GM23338 (cell line): ENCODE results near the gene ALOX12. TPM values are rescaled to one million over a fixed set of nuclear protein-coding genes. Genes with fewer than 3 reads are reported as not detected.

ENCODE experiments used
- ATAC-seq: fragments of 200-7000 bp; cut with Tn5 transposase; 3 replicates; pipeline ENCODE4 v1.9.1; 2020
- DNase-seq: peaks from one replicate; pipeline ENCODE4 v3.0.0-alpha.2; 2015; ENCODE audit warnings: low spot score
- H2AFZ ChIP-seq: fragments of 200-600 bp; sonication (generic); 2 replicates; pipeline ENCODE4 v1.8.0; 2016; ENCODE audit warnings: antibody characterized with exemption, mild to moderate bottlenecking, moderate library complexity
- H3F3A ChIP-seq: fragments of 200-600 bp; sonication (generic); replicated peaks from 2 replicates; pipeline ENCODE4 v1.8.0; 2017; ENCODE audit warnings: antibody characterized with exemption, mixed run types, low read depth
- H3K27ac ChIP-seq: fragments of 200-600 bp; sonication (generic); 2 replicates; pipeline ENCODE4 v1.6.1; 2016; ENCODE audit warnings: low read depth
- H3K27me3 ChIP-seq: fragments of 200-600 bp; sonication (generic); 2 replicates; pipeline ENCODE4 v1.8.0; 2016; ENCODE audit warnings: mild to moderate bottlenecking, mixed run types, moderate library complexity; ENCODE audit not compliant: insufficient read depth
- H3K36me3 ChIP-seq: fragments of 200-600 bp; sonication (generic); 2 replicates; pipeline ENCODE4 v1.8.0; 2016; ENCODE audit warnings: mild to moderate bottlenecking; ENCODE audit not compliant: insufficient read depth
- H3K4me1 ChIP-seq: fragments of 200-600 bp; sonication (generic); 2 replicates; pipeline ENCODE4 v1.8.0; 2016; ENCODE audit warnings: mild to moderate bottlenecking, moderate library complexity; ENCODE audit not compliant: insufficient read depth
- H3K4me2 ChIP-seq: fragments of 200-600 bp; sonication (generic); 2 replicates; pipeline ENCODE4 v1.7.1; 2017; ENCODE audit warnings: mixed run types
- H3K4me3 ChIP-seq: fragments of 200-600 bp; sonication (generic); 2 replicates; pipeline ENCODE4 v1.6.1; 2016; ENCODE audit warnings: mixed run types
- H3K79me2 ChIP-seq: fragments of 200-600 bp; sonication (generic); replicated peaks from 2 replicates; pipeline ENCODE4 v1.8.0; 2017; ENCODE audit warnings: mild to moderate bottlenecking; ENCODE audit not compliant: insufficient read depth
- H3K9me2 ChIP-seq: fragments of 200-600 bp; sonication (generic); 2 replicates; pipeline ENCODE4 v1.8.0; 2017; ENCODE audit not compliant: insufficient read depth
- H4K20me1 ChIP-seq: fragments of 200-600 bp; sonication (generic); replicated peaks from 2 replicates; pipeline ENCODE4 v1.8.0; 2017; ENCODE audit warnings: mild to moderate bottlenecking; ENCODE audit not compliant: insufficient read depth
- H3K27ac Mint-ChIP-seq: 2 replicates; pipeline ENCODE4 v1.8.0; 2020; ENCODE audit warnings: inconsistent platforms, mild to moderate bottlenecking, moderate library complexity, mixed read lengths
- H3K27me3 Mint-ChIP-seq: 3 replicates; pipeline ENCODE4 v1.8.0; 2022; ENCODE audit warnings: low read depth, mild to moderate bottlenecking, moderate library complexity, mixed read lengths, inconsistent platforms; ENCODE audit not compliant: insufficient read depth, poor library complexity
- H3K36me3 Mint-ChIP-seq: 3 replicates; pipeline ENCODE4 v1.8.0; 2021; ENCODE audit warnings: low read depth, mild to moderate bottlenecking, inconsistent platforms, moderate library complexity, mixed read lengths
- H3K4me1 Mint-ChIP-seq: 3 replicates; pipeline ENCODE4 v1.8.0; 2020; ENCODE audit warnings: mild to moderate bottlenecking, inconsistent platforms, mixed read lengths
- H3K4me3 Mint-ChIP-seq: 3 replicates; pipeline ENCODE4 v1.8.0; 2021; ENCODE audit warnings: moderate library complexity, mild to moderate bottlenecking, inconsistent platforms, mixed read lengths
- H3K9me3 Mint-ChIP-seq: 3 replicates; pipeline ENCODE4 v1.8.0; 2020; ENCODE audit warnings: moderate library complexity, mild to moderate bottlenecking, inconsistent platforms, mixed read lengths
- CREB1 ChIP-seq: fragments of 250-450 bp; sonication (Bioruptor Pico); IDR thresholded peaks from 2 replicates; pipeline ENCODE4 v1.5.0; 2020; ENCODE audit warnings: low read depth, mild to moderate bottlenecking, moderate library complexity
- EZH2 ChIP-seq: fragments of 200-600 bp; sonication (generic); IDR thresholded peaks from one replicate; pipeline ENCODE4 v1.8.0; 2017; ENCODE audit warnings: antibody characterized with exemption, mild to moderate bottlenecking, low read depth; ENCODE audit not compliant: unreplicated experiment
- EZH2phosphoT487 ChIP-seq: fragments of 200-600 bp; sonication (generic); IDR thresholded peaks from one replicate; pipeline ENCODE4 v1.8.1; 2018; ENCODE audit warnings: antibody characterized with exemption; ENCODE audit not compliant: unreplicated experiment
- JUNB ChIP-seq: IDR thresholded peaks from one replicate; pipeline ENCODE4 v1.6.1; 2016; ENCODE audit warnings: antibody characterized with exemption; ENCODE audit not compliant: unreplicated experiment
- NANOG ChIP-seq: IDR thresholded peaks from 2 replicates; pipeline ENCODE4 v1.6.1; 2016; ENCODE audit warnings: antibody characterized with exemption, borderline replicate concordance
- POLR2AphosphoS5 ChIP-seq: IDR thresholded peaks from 2 replicates; pipeline ENCODE4 v1.6.1; 2016; ENCODE audit warnings: antibody characterized with exemption, low read depth
- STAT1 ChIP-seq: IDR thresholded peaks from one replicate; pipeline ENCODE4 v1.6.1; 2016; ENCODE audit warnings: antibody characterized with exemption; ENCODE audit not compliant: unreplicated experiment
- ZNF114 ChIP-seq: fragments of 250-450 bp; sonication (Bioruptor Pico); IDR thresholded peaks from 2 replicates; pipeline ENCODE4 v1.5.0; 2020; ENCODE audit warnings: mild to moderate bottlenecking, moderate library complexity
- polyA plus RNA-seq: library from polyadenylated mRNA; unstranded; fragments of >200 nt; fragmentation: Nextera tagmentation; extraction: Ambion mirVana; gene quantifications from 2 replicates; pipeline ENCODE4 v1.2.1, GENCODE V29; 2016
- total RNA-seq: library from RNA; depleted of rRNA; stranded (reverse); fragments of >200 nt; shearing (Covaris generic); gene quantifications from 2 replicates; pipeline ENCODE4 v1.2.3, GENCODE V29; 2014
- TF ChIP-seq, protein P1 (sequence below): IDR thresholded peaks from one replicate; pipeline ENCODE4 v1.6.1; 2018; ENCODE audit warnings: antibody characterized with exemption; ENCODE audit not compliant: unreplicated experiment
- TF ChIP-seq, protein P2 (sequence below): IDR thresholded peaks from 2 replicates; pipeline ENCODE4 v1.6.1; 2016; ENCODE audit warnings: antibody characterized with exemption
- TF ChIP-seq, protein P3 (sequence below), 2 experiments: fragments of 200-600 bp in 1 of 2; sonication (generic) in 1 of 2; conservative IDR thresholded peaks; 2 replicates each; pipeline versions ENCODE4 v1.5.1 to v1.6.1; 2016 to 2017; ENCODE audit warnings: antibody characterized with exemption in 2 of 2, low read depth in 2 of 2, mild to moderate bottlenecking in 2 of 2, moderate library complexity in 1 of 2

Gene ALOX12
- total and polyA plus RNA-seq, 2 experiments from 2014 or later = 1.2 to 1.8 TPM

- no peaks in the 10 kb centered on the region for H3K4me1 ChIP-seq
- no peak overlapping the region; the same call in 1 of the 2 replicates for H3K27ac ChIP-seq
- H3K27me3 ChIP-seq = no peaks in the 10 kb centered on the region
- DNase-seq (no peak), ATAC-seq (no peak)
- H3K27ac Mint-ChIP-seq = no peak overlapping the region
- no peak overlapping the region for H3K4me3 ChIP-seq
- no peaks in the 10 kb centered on the region for H3K36me3 Mint-ChIP-seq
- no peaks in the 10 kb centered on the region; the same call in 2 of the 3 replicates for H3K9me3 Mint-ChIP-seq
- no peaks in the 10 kb centered on the region for H4K20me1 ChIP-seq
- 0 out of 2 replicates have a peak overlapping the region, but pooled peaks have one; percentile 43 for H2AFZ ChIP-seq
- H3K4me2 ChIP-seq = no peak overlapping the region
- TF ChIP-seq, protein P1, sequence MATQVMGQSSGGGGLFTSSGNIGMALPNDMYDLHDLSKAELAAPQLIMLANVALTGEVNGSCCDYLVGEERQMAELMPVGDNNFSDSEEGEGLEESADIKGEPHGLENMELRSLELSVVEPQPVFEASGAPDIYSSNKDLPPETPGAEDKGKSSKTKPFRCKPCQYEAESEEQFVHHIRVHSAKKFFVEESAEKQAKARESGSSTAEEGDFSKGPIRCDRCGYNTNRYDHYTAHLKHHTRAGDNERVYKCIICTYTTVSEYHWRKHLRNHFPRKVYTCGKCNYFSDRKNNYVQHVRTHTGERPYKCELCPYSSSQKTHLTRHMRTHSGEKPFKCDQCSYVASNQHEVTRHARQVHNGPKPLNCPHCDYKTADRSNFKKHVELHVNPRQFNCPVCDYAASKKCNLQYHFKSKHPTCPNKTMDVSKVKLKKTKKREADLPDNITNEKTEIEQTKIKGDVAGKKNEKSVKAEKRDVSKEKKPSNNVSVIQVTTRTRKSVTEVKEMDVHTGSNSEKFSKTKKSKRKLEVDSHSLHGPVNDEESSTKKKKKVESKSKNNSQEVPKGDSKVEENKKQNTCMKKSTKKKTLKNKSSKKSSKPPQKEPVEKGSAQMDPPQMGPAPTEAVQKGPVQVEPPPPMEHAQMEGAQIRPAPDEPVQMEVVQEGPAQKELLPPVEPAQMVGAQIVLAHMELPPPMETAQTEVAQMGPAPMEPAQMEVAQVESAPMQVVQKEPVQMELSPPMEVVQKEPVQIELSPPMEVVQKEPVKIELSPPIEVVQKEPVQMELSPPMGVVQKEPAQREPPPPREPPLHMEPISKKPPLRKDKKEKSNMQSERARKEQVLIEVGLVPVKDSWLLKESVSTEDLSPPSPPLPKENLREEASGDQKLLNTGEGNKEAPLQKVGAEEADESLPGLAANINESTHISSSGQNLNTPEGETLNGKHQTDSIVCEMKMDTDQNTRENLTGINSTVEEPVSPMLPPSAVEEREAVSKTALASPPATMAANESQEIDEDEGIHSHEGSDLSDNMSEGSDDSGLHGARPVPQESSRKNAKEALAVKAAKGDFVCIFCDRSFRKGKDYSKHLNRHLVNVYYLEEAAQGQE = no peak
- TF ChIP-seq JUNB (no peak), EZH2phosphoT487 (no peak), POLR2AphosphoS5 (no peak)
- TF ChIP-seq, protein P2, sequence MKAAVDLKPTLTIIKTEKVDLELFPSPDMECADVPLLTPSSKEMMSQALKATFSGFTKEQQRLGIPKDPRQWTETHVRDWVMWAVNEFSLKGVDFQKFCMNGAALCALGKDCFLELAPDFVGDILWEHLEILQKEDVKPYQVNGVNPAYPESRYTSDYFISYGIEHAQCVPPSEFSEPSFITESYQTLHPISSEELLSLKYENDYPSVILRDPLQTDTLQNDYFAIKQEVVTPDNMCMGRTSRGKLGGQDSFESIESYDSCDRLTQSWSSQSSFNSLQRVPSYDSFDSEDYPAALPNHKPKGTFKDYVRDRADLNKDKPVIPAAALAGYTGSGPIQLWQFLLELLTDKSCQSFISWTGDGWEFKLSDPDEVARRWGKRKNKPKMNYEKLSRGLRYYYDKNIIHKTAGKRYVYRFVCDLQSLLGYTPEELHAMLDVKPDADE = no peak
- TF ChIP-seq, protein P3, sequence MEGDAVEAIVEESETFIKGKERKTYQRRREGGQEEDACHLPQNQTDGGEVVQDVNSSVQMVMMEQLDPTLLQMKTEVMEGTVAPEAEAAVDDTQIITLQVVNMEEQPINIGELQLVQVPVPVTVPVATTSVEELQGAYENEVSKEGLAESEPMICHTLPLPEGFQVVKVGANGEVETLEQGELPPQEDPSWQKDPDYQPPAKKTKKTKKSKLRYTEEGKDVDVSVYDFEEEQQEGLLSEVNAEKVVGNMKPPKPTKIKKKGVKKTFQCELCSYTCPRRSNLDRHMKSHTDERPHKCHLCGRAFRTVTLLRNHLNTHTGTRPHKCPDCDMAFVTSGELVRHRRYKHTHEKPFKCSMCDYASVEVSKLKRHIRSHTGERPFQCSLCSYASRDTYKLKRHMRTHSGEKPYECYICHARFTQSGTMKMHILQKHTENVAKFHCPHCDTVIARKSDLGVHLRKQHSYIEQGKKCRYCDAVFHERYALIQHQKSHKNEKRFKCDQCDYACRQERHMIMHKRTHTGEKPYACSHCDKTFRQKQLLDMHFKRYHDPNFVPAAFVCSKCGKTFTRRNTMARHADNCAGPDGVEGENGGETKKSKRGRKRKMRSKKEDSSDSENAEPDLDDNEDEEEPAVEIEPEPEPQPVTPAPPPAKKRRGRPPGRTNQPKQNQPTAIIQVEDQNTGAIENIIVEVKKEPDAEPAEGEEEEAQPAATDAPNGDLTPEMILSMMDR (conservative IDR thresholded peaks at IDR 0.05; ENCODE audit: low read depth in 2 of 2) = no peak
- H3K79me2 ChIP-seq = no peaks in the 10 kb centered on the region
- H3K27me3 Mint-ChIP-seq = no peaks in the 10 kb centered on the region
- H3K9me2 ChIP-seq = no peaks in the 10 kb centered on the region
- no peaks in the 10 kb centered on the region for H3F3A ChIP-seq
- no peak overlapping the region for H3K4me3 Mint-ChIP-seq
- no peaks in the 10 kb centered on the region for H3K36me3 ChIP-seq
- no peaks in the 10 kb centered on the region for H3K4me1 Mint-ChIP-seq
These were observed 47.3 kb upstream of the ALOX12 start for GRCh38 chr17:6948562-6948961.

DNA sequence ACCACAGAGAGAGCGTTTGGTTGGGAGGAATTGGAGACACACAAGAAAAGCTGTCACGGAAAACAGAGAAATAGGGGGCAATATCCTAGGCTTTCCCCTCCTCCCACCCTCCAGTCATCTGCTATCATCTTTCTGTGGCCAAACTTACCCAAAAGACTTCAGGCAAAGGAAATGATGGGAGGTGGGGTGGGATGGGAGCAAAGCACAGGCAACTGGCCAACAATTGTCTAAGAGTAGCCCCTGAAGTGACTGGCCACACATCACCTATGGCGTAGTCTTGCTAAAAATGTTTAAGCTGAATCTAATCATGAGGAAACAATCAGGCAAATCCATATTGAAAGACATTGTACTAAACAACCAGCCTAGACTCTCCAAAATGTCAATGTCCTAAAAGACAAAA is 46.9 kb upstream of the ALOX12 start:
- H3K9me3 Mint-ChIP-seq = no peaks in the 10 kb centered on the region; the same call in 2 of the 3 replicates
- no peaks in the 10 kb centered on the region for H3K36me3 Mint-ChIP-seq
- no peak for DNase-seq
- Histone ChIP-seq H3K27ac (no peak overlapping the region; the same call in 1 of the 2 replicates), H3K36me3 (no peaks in the 10 kb centered on the region), H3F3A (no peaks in the 10 kb centered on the region), H4K20me1 (no peaks in the 10 kb centered on the region), H3K4me3 (no peak overlapping the region), H3K27me3 (no peaks in the 10 kb centered on the region), H3K9me2 (no peaks in the 10 kb centered on the region), H3K4me2 (no peak overlapping the region), H2AFZ (0 out of 2 replicates have a peak overlapping the region, but pooled peaks have one; percentile 43), H3K79me2 (no peaks in the 10 kb centered on the region), H3K4me1 (no peaks in the 10 kb centered on the region)
- no peak overlapping the region for H3K27ac Mint-ChIP-seq
- no peak overlapping the region for H3K4me3 Mint-ChIP-seq
- no peaks in the 10 kb centered on the region for H3K4me1 Mint-ChIP-seq
- no peak for ATAC-seq
- no peaks in the 10 kb centered on the region for H3K27me3 Mint-ChIP-seq
- TF ChIP-seq, protein P1 = no peak
- TF ChIP-seq, protein P2 = no peak
- TF ChIP-seq NANOG = no peak
- no peak for TF ChIP-seq POLR2AphosphoS5
- TF ChIP-seq ZNF114 = no peak
- no peak for TF ChIP-seq CREB1 (CRISPR knock-in tag)
- TF ChIP-seq EZH2 = no peak
- no peak for TF ChIP-seq STAT1
- TF ChIP-seq EZH2phosphoT487 = no peak
